AG04449 (cell line): ENCODE measurements around the gene THUMPD1.
A peak's percentile ranks its signal among the peaks of the same experiment; 100 is the strongest.

Experiments used
- CTCF ChIA-PET: fragments of 350-600 bp; formaldehyde crosslinking; extraction: SDS; loops from one replicate; lab custom pipeline; 2021; ENCODE audit warnings: antibody characterized with exemption; lab: Yijun Ruan, JAX
- POLR2A ChIA-PET: fragments of 400-600, 350-600 bp; formaldehyde crosslinking; extraction: SDS; loops from one replicate; lab custom pipeline; 2020; ENCODE audit warnings: antibody characterized with exemption, inconsistent platforms; lab: Yijun Ruan, JAX
- DNase-seq: peaks from one replicate; pipeline ENCODE4 v3.0.0-alpha.2; 2010; ENCODE audit warnings: low read depth, low spot score
- H3K4me3 ChIP-seq: 2 replicates; pipeline ENCODE4 v1.5.1; 2011; ENCODE audit warnings: low read depth, mild to moderate bottlenecking, control low read depth, low read length
- CTCF ChIP-seq: IDR thresholded peaks from one replicate; pipeline ENCODE4 v1.5.1; 2011; ENCODE audit warnings: mild to moderate bottlenecking, moderate library complexity, low read length, control low read depth, inconsistent platforms; ENCODE audit not compliant: insufficient read depth; ENCODE audit errors: missing control alignments

THUMPD1 gene

GRCh38 chr16:20744922-20745440 is 3.4 kb upstream of the THUMPD1 start:
- DNase-seq, result no peak
- ChIA-PET CTCF (no interaction called here), POLR2A (no interaction called here)
- H3K4me3 ChIP-seq, result no peak overlapping the region
- TF ChIP-seq CTCF, result no peak

- CTCF ChIA-PET, result no interaction called here
- POLR2A ChIA-PET, result no interaction called here
- no peak for TF ChIP-seq CTCF
- DNase-seq, result no peak
- H3K4me3 ChIP-seq, result no peak overlapping the region
Measured at GRCh38 chr16:20743591-20743990, 2.0 kb upstream of the THUMPD1 start.

DNA sequence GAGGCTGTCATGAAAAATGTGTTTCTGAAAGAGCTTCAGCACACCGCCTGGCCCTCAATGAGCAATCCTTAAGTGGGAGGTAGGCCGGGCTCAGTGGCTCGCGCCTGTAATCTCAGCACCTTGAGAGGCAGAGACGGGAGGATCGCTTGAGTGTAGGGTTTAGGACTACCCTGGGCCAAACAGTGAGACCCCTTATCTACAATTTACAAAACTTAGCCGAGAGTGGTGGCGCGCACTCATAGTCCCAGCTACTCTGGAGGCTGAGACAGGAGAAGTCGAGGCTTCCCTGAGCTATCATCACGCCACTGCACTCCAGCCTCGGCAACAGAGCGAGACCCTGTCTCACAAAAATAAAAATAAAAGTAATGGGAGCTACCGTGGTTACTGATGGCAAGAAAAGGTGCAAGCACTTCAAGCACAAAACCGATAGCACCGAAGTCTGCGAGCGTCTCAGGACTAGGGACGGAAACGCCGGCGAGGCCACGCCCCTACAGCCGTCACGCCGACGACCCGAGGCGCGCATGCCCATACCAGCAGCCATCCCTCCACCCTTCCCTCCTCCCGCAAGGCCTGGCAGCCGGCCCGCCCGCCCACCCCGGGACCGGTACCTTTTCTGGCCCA is 607 bp downstream of the THUMPD1 start:
- no peak for TF ChIP-seq CTCF
- ChIA-PET CTCF (interaction anchor here (1.0 to 1.2 kb wide), 2 partner anchors 8 to 10 kb away, joined by 3 to 4 read pairs; no protein-coding TSS in a partner anchor), POLR2A (interaction anchor here (0.8 kb wide), 1 partner anchor 560 kb away, joined by 4 read pairs; no protein-coding TSS in a partner anchor)
- DNase-seq, result no peak
- peak overlapping the region; percentile 100 for H3K4me3 ChIP-seq

- TF ChIP-seq CTCF, result peak; percentile 21
- H3K4me3 ChIP-seq, result peak overlapping the region; percentile 100
- no peak for DNase-seq
- ChIA-PET POLR2A (interaction anchor here (0.8 kb wide), 1 partner anchor 561 kb away, joined by 4 read pairs; no protein-coding TSS in a partner anchor), CTCF (interaction anchor here (1.0 to 1.2 kb wide), 3 partner anchors 7 to 31 kb away, joined by 3 to 4 read pairs (median 4); no protein-coding TSS in a partner anchor)
Measured at GRCh38 chr16:20740007-20740883, 1.4 kb downstream of the THUMPD1 start.

DNA sequence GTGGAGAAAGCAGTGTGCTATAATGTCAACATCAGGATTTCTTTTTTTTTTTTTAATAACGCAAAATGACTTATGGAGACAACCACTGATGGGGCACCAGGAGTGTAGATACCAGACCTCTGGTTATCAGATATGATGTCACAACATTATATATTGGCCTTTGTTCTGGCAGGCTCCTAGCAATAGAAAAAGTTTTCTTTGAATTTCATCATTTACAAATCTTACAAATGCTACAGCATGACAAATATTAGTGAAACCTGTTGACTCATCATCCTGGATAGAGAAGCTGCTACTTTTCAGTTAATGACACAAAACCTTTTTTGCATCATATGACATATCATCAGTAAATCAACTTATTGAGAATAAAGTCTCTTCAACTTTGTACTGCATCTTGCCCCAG is 6.1 kb downstream of the THUMPD1 start:
- ChIA-PET CTCF (no interaction called here), POLR2A (no interaction called here)
- TF ChIP-seq CTCF, result no peak

GRCh38 chr16:20734782-20735181 is 6.8 kb downstream of the THUMPD1 start:
- TF ChIP-seq CTCF, result no peak
- ChIA-PET POLR2A (no interaction called here), CTCF (no interaction called here)
- no peak overlapping the region for H3K4me3 ChIP-seq
- DNase-seq, result no peak

More for the DNA sequence above, 6.1 kb downstream of the THUMPD1 start:
- no peak for DNase-seq
- H3K4me3 ChIP-seq, result no peak overlapping the region
